DMS79 treated with DMSO at 0.1 percent for 48 hours (cell line): ENCODE measurements around the gene FBXO33.

Experiments
- DNase-seq: peaks from one replicate; lab custom pipeline; 2025; lab: John Stamatoyannopoulos, UW

Gene FBXO33

GRCh38 chr14:39432179-39432618 is at the start of gene FBXO33:
TSS of gene FBXO33 (minus strand) at chr14:39432433. CDS start at chr14:39432162, 271 bp downstream.
- DNase-seq = peak; percentile 100

- no peak for DNase-seq
These were observed 42.2 kb upstream of the FBXO33 start for GRCh38 chr14:39474416-39474911.

- DNase-seq = no peak
These were observed 39.8 kb upstream of the FBXO33 start for GRCh38 chr14:39472078-39472477.

GRCh38 chr14:39469094-39469710 is 37.0 kb upstream of the FBXO33 start:
- DNase-seq = no peak

- DNase-seq = no peak
These were observed 35.8 kb upstream of the FBXO33 start for GRCh38 chr14:39467889-39468524.

GRCh38 chr14:39459795-39460478 is 27.7 kb upstream of the FBXO33 start:
- DNase-seq = no peak

- no peak for DNase-seq
These were observed 24.5 kb upstream of the FBXO33 start for GRCh38 chr14:39456702-39457250.

GRCh38 chr14:39454906-39455539 is 22.8 kb upstream of the FBXO33 start:
- no peak for DNase-seq

GRCh38 chr14:39452680-39453079 is 20.4 kb upstream of the FBXO33 start:
- no peak for DNase-seq

- DNase-seq = no peak
These were observed 19.6 kb upstream of the FBXO33 start for GRCh38 chr14:39451811-39452210.

- DNase-seq = no peak
These were observed 15.0 kb upstream of the FBXO33 start for GRCh38 chr14:39447175-39447661.

- no peak for DNase-seq
These were observed 14.0 kb upstream of the FBXO33 start for GRCh38 chr14:39446131-39446744.

GRCh38 chr14:39442293-39442692 is 10.1 kb upstream of the FBXO33 start:
- DNase-seq = no peak

- no peak for DNase-seq
These were observed 9.6 kb upstream of the FBXO33 start for GRCh38 chr14:39441805-39442204.

GRCh38 chr14:39440975-39441374 is 8.7 kb upstream of the FBXO33 start:
- no peak for DNase-seq

GRCh38 chr14:39435241-39435640 is 3.0 kb upstream of the FBXO33 start:
- no peak for DNase-seq

- no peak for DNase-seq
These were observed 2.2 kb upstream of the FBXO33 start for GRCh38 chr14:39434401-39434800.

GRCh38 chr14:39433452-39433813 is 1.2 kb upstream of the FBXO33 start:
- DNase-seq = no peak

- peak; percentile 100 for DNase-seq
These were observed 602 bp upstream of the FBXO33 start for GRCh38 chr14:39432619-39433451.

GRCh38 chr14:39431416-39432178 is 636 bp downstream of the FBXO33 start:
- DNase-seq = peak; percentile 34
